Stomach (tissue), 4 donors: ENCODE results near the gene PLCB4.

ENCODE experiments used
- CTCF ChIP-seq, 7 experiments: fragments of 450-650 bp in 4 of 7; fragments of 200-600 bp in 3 of 7; sonication (generic) in 3 of 7; IDR thresholded peaks; one replicate each; pipeline ENCODE4 v1.5.1; 2016 to 2019; ENCODE audit warnings: antibody characterized with exemption in 7 of 7, control low read depth in 2 of 7, mild to moderate bottlenecking in 1 of 7
- EP300 ChIP-seq: sonication (generic); formaldehyde crosslinking; IDR thresholded peaks from one replicate; pipeline ENCODE4 v1.6.1; 2017; ENCODE audit warnings: antibody characterized with exemption
- POLR2A ChIP-seq, 4 donors: fragments of 450-650 bp; IDR thresholded peaks; one replicate each; pipeline ENCODE4 v1.6.1; 2016; ENCODE audit warnings: antibody characterized with exemption in 4 of 4, control low read depth in 2 of 4, mild to moderate bottlenecking in 1 of 4, moderate library complexity in 1 of 4
- POLR2AphosphoS5 ChIP-seq, 3 donors: sonication (generic); formaldehyde crosslinking; IDR thresholded peaks; one replicate each; pipeline ENCODE4 v1.6.1; 2016; ENCODE audit warnings: antibody characterized with exemption in 3 of 3

- TF ChIP-seq POLR2A (IDR thresholded peaks at IDR 0.05) = no peak
- no peak for TF ChIP-seq POLR2AphosphoS5 (IDR thresholded peaks at IDR 0.05)
- TF ChIP-seq EP300 = no peak
- TF ChIP-seq CTCF (IDR thresholded peaks at IDR 0.05) = no peak
Measured at GRCh38 chr20:9442858-9443257, 374.0 kb downstream of the PLCB4 start.
